ENCODE measurements around the gene GNAQ.
"Not testable (repeated sequence)": the region's sequence is repeated elsewhere in the genome, so short reads cannot be mapped to it uniquely, and the experiment has no call there.

The GNAQ gene

GRCh38 chr9:77883846-77884771 is 147.5 kb downstream of the GNAQ start:
- no peak for DNase-seq (ENCODE audit: low read depth)
- H3K4me3 ChIP-seq (ENCODE audit: low read length): no peak overlapping the region
- TF ChIP-seq CTCF (conservative IDR thresholded peaks at IDR 0.05; ENCODE audit: low read depth, low read length): no peak

- DNase-seq (ENCODE audit: low read depth): no peak
- H3K4me3 ChIP-seq (ENCODE audit: low read length): no peak overlapping the region
- TF ChIP-seq CTCF (conservative IDR thresholded peaks at IDR 0.05; ENCODE audit: low read depth, low read length): no peak
These were observed 148.5 kb downstream of the GNAQ start for GRCh38 chr9:77883133-77883532.

GRCh38 chr9:77882294-77882693 is 149.3 kb downstream of the GNAQ start:
- no peak for TF ChIP-seq CTCF (conservative IDR thresholded peaks at IDR 0.05; ENCODE audit: low read depth, low read length)
- no peak for DNase-seq (ENCODE audit: low read depth)
- H3K4me3 ChIP-seq (ENCODE audit: low read length): no peak overlapping the region

GRCh38 chr9:77881634-77882033 is 150.0 kb downstream of the GNAQ start:
- H3K4me3 ChIP-seq (ENCODE audit: low read length); DNase-seq (ENCODE audit: low read depth): not testable (repeated sequence)

- DNase-seq (ENCODE audit: low read depth): no peak
- no peak overlapping the region for H3K4me3 ChIP-seq (ENCODE audit: low read length)
- TF ChIP-seq CTCF (conservative IDR thresholded peaks at IDR 0.05; ENCODE audit: low read depth, low read length): no peak
These were observed 150.5 kb downstream of the GNAQ start for GRCh38 chr9:77881111-77881510.

GRCh38 chr9:77879437-77879943 is 152.1 kb downstream of the GNAQ start:
- no peak for TF ChIP-seq CTCF (conservative IDR thresholded peaks at IDR 0.05; ENCODE audit: low read depth, low read length)
- DNase-seq (ENCODE audit: low read depth): no peak
- H3K4me3 ChIP-seq (ENCODE audit: low read length): no peak overlapping the region

GRCh38 chr9:77878793-77879192 is 152.8 kb downstream of the GNAQ start:
- not testable (repeated sequence) for H3K4me3 ChIP-seq (ENCODE audit: low read length); DNase-seq (ENCODE audit: low read depth)

GRCh38 chr9:77877976-77878375 is 153.6 kb downstream of the GNAQ start:
- H3K4me3 ChIP-seq (ENCODE audit: low read length): no peak overlapping the region
- no peak for TF ChIP-seq CTCF (conservative IDR thresholded peaks at IDR 0.05; ENCODE audit: low read depth, low read length)
- DNase-seq (ENCODE audit: low read depth): no peak
